ENCODE results near the gene CMC2.
A peak's percentile ranks its signal among the peaks of the same experiment; 100 is the strongest.

The CMC2 gene

DNA sequence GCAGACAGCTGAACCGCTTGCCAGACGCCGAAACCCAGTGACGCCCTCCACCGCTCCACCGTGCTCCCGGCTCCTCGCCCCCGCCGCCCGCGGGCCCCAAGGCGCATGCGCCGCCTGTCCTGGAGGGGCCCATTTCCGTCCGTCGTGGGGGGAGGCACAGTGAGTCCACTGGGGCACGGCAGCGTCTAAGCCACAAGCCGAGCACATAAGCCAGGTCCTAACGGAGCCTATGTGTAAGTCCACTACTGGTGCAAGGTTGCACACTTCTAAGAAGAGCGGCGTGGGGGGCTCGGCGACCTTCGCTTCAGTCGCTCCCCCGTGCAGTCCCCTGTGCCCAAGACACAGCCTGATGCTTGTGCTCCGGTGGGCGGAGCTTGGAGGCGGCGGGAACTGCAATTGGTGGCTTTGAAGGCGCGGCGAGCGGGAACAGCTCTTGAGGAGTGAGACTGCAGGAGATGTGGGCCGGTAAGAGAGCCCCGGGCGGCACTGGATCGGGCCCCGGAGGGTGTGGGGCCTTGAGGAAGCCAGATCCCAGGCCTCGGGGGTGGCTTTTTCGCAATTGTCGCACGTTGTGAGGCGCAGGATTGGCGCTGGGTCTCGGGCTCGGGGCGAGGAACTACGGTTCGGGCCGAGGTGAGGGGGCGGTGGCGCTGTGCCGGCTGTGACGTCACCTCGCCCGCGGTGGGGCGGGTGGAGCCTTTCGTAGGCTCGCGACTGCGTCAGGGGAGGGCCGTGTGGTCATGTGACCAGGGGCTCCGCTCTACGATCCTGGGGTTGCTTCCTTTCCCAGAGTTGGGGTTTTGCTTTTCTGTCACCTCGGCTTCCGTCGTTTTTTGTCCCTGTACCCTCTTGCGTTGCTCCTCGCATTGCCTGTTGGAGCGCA lies at the start of gene CMC2, which contains the start of gene CENPN:
Gene CMC2, minus strand, starts transcription at position 73 of the 883 bp plus-strand sequence. CDS start 9,491 bp downstream, outside the sequence.
Gene CENPN, plus strand, starts transcription at position 402 of the 883 bp plus-strand sequence. CDS start 4,726 bp downstream, outside the sequence.
- peak within 1 kb of the TSS; percentile 94 for H3K4me3 ChIP-seq (ENCODE audit: low read length)
- no peaks in the 10 kb centered on the region for H3K9me3 ChIP-seq (ENCODE audit: control insufficient read depth, low read length)
- peak; percentile 99 for DNase-seq (ENCODE audit: low read depth)
- no peaks in the 10 kb centered on the region for H3K27me3 ChIP-seq (replicated peaks; ENCODE audit: control insufficient read depth, insufficient read depth, low read length)
- H3K4me1 ChIP-seq (ENCODE audit: control insufficient read depth, insufficient read depth, low read length) = peaks cover 31% of the 10 kb centered on the region
- H3K9ac ChIP-seq (ENCODE audit: low read length) = peak within 1 kb of the TSS; percentile 100
- H3K36me3 ChIP-seq (ENCODE audit: control insufficient read depth, insufficient read depth, low read length, severe bottlenecking) = peaks cover 2% of the 10 kb centered on the region

DNA sequence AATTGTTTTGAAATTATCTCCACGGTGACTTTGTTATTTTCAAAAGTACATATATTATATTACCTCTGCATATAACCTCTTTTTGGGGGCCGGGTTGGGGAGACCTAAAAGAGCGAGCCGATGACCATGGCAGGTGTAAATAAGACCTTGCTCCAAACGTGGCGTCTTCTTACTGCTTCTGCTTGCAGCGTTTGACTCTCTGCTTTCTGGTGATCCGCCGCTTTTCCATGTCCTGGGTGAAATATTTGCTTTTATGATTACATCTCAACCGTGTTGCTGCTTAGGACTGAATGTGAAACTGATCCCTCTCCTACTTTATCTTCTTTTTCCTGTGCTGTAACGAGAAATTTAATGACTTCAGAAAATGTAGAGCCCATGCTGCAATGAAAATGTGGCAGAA lies 47.1 kb upstream of the CMC2 start:
- Histone ChIP-seq H3K36me3 (ENCODE audit: control insufficient read depth, insufficient read depth, low read length, severe bottlenecking) (no peaks in the 10 kb centered on the region), H3K4me1 (ENCODE audit: control insufficient read depth, insufficient read depth, low read length) (no peaks in the 10 kb centered on the region), H3K27me3 (replicated peaks; ENCODE audit: control insufficient read depth, insufficient read depth, low read length) (no peaks in the 10 kb centered on the region), H3K4me3 (ENCODE audit: low read length) (no peak overlapping the region), H3K9ac (ENCODE audit: low read length) (no peak overlapping the region), H3K9me3 (ENCODE audit: control insufficient read depth, low read length) (peaks cover 15% of the 10 kb centered on the region)
- DNase-seq (ENCODE audit: low read depth) = no peak

DNA sequence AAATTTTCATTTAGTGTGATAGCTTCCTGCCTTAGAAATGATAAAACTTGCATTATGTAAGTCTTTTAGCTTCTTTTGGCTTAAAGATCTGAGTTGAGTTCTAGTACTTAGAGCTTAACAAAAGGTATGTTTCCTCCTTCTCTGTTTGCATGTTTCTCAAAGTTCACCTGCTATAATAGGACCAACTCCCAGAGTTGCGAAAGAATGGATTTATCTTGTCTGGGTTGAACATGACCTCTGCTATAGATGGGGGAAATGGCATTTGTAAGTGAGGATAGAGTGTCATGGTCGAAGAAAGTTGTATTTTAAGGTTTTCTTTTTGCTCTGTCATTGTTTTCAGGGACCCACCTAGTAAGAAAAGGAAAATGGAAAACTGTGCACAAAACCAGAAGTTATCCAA lies 36.1 kb upstream of the CMC2 start:
- no peak overlapping the region for H3K9ac ChIP-seq (ENCODE audit: low read length)
- H3K27me3 ChIP-seq (replicated peaks; ENCODE audit: control insufficient read depth, insufficient read depth, low read length) = no peaks in the 10 kb centered on the region
- H3K4me3 ChIP-seq (ENCODE audit: low read length) = no peak overlapping the region
- H3K36me3 ChIP-seq (ENCODE audit: control insufficient read depth, insufficient read depth, low read length, severe bottlenecking) = peaks cover 45% of the 10 kb centered on the region
- H3K4me1 ChIP-seq (ENCODE audit: control insufficient read depth, insufficient read depth, low read length) = no peaks in the 10 kb centered on the region
- no peak for DNase-seq (ENCODE audit: low read depth)
- no peaks in the 10 kb centered on the region for H3K9me3 ChIP-seq (ENCODE audit: control insufficient read depth, low read length)

DNA sequence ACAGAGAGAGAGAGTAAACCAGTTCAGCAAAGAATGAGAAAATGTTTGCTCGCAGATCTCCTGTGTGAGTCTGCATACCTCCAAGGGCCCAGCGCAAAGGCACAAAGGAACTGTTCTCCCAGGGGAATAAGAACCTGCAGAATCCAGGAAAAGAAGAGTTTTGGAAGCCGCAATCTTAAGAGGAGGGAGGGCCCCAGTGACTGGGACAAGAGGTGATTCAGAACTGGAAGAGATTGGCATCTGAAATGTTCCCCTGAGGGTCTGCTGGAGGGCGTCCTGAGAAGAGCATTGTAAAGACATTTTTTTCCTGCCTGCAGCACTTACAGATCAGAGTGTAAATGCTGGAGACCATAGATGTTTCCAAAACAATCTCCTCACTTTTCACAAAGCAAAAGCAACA lies 35.0 kb upstream of the CMC2 start:
- peaks cover 45% of the 10 kb centered on the region for H3K36me3 ChIP-seq (ENCODE audit: control insufficient read depth, insufficient read depth, low read length, severe bottlenecking)
- H3K4me1 ChIP-seq (ENCODE audit: control insufficient read depth, insufficient read depth, low read length) = peaks cover 7% of the 10 kb centered on the region
- DNase-seq (ENCODE audit: low read depth) = no peak
- H3K27me3 ChIP-seq (replicated peaks; ENCODE audit: control insufficient read depth, insufficient read depth, low read length) = no peaks in the 10 kb centered on the region
- H3K4me3 ChIP-seq (ENCODE audit: low read length) = no peak overlapping the region
- H3K9me3 ChIP-seq (ENCODE audit: control insufficient read depth, low read length) = no peaks in the 10 kb centered on the region
- H3K9ac ChIP-seq (ENCODE audit: low read length) = no peak overlapping the region

DNA sequence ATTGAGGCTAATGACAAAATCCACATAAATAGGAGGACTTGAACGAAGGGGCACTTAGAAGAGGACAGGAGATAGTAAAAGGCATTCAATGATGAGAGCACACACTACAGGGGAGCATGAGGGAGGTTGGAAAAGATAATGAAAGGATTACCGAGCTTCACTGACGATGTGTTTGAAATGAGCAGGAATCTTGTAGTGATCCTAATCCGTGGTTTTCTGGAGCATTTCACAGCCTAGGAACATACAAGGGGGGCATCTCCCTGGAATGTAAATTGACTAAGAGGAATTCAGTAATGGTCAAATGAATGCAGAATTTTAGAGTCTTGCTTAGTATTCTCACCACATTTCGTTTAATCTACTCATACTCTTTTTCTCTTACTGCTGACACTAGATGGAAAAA lies 34.2 kb upstream of the CMC2 start:
- H3K9me3 ChIP-seq (ENCODE audit: control insufficient read depth, low read length) = no peaks in the 10 kb centered on the region
- no peaks in the 10 kb centered on the region for H3K27me3 ChIP-seq (replicated peaks; ENCODE audit: control insufficient read depth, insufficient read depth, low read length)
- H3K4me3 ChIP-seq (ENCODE audit: low read length) = no peak overlapping the region
- H3K36me3 ChIP-seq (ENCODE audit: control insufficient read depth, insufficient read depth, low read length, severe bottlenecking) = peaks cover 45% of the 10 kb centered on the region
- H3K9ac ChIP-seq (ENCODE audit: low read length) = no peak overlapping the region
- DNase-seq (ENCODE audit: low read depth) = no peak
- H3K4me1 ChIP-seq (ENCODE audit: control insufficient read depth, insufficient read depth, low read length) = peaks cover 8% of the 10 kb centered on the region

DNA sequence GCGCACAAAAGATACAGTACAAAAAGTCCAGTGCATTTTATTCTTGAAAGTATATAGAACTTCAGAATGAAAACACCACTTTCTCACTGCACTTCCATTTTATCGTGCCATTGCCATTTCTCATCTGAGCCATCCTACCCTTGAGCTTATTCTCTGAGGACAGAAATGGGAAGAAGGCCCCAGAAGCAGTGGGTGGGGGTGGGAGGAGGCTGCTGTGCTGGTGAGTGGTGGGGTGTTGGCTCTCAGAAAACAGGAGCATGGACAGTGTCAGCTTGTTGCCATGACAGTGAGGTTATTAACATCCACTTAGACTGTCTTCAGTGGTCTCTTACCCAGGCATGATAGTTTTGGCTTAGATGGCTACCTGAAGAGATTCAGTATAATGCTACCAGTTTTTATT lies 33.4 kb upstream of the CMC2 start:
- no peak for DNase-seq (ENCODE audit: low read depth)
- H3K4me1 ChIP-seq (ENCODE audit: control insufficient read depth, insufficient read depth, low read length) = peaks cover 8% of the 10 kb centered on the region
- peaks cover 40% of the 10 kb centered on the region for H3K36me3 ChIP-seq (ENCODE audit: control insufficient read depth, insufficient read depth, low read length, severe bottlenecking)
- no peak overlapping the region for H3K9ac ChIP-seq (ENCODE audit: low read length)
- no peaks in the 10 kb centered on the region for H3K27me3 ChIP-seq (replicated peaks; ENCODE audit: control insufficient read depth, insufficient read depth, low read length)
- H3K4me3 ChIP-seq (ENCODE audit: low read length) = no peak overlapping the region
- no peaks in the 10 kb centered on the region for H3K9me3 ChIP-seq (ENCODE audit: control insufficient read depth, low read length)

DNA sequence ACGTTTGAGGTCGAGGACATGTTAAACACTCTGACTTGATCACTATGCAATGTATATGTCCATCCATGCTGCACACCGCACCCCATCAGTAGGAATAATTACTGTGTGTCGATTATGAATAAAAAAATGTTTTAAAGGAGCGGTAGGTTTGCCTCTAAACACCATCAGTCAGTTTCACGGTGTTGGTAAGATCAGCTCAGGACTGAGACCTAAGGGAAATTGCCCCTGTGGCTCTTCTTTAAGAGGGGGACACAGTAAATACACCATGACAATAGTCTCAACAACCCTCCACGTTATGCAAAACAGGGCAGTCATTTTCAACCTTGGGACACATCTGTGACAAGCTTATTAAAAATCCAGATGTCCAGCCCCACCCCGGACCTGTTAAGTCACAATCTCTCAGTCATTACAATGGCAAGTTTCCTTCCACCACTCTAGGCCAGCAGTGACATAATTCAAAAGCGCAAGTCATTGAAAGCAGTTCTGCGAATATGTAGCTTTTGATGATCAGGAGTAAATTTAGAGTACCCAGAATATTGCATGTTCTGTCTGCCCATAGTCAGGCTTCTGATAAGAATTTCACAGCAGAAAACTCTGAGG lies 30.2 kb upstream of the CMC2 start:
- Histone ChIP-seq H3K4me3 (ENCODE audit: low read length) (peak overlapping the region; percentile 83), H3K4me1 (ENCODE audit: control insufficient read depth, insufficient read depth, low read length) (peaks cover 8% of the 10 kb centered on the region), H3K27me3 (replicated peaks; ENCODE audit: control insufficient read depth, insufficient read depth, low read length) (no peaks in the 10 kb centered on the region), H3K36me3 (ENCODE audit: control insufficient read depth, insufficient read depth, low read length, severe bottlenecking) (peaks cover 7% of the 10 kb centered on the region), H3K9ac (ENCODE audit: low read length) (peak overlapping the region; percentile 91), H3K9me3 (ENCODE audit: control insufficient read depth, low read length) (no peaks in the 10 kb centered on the region)
- peak; percentile 27 for DNase-seq (ENCODE audit: low read depth)

DNA sequence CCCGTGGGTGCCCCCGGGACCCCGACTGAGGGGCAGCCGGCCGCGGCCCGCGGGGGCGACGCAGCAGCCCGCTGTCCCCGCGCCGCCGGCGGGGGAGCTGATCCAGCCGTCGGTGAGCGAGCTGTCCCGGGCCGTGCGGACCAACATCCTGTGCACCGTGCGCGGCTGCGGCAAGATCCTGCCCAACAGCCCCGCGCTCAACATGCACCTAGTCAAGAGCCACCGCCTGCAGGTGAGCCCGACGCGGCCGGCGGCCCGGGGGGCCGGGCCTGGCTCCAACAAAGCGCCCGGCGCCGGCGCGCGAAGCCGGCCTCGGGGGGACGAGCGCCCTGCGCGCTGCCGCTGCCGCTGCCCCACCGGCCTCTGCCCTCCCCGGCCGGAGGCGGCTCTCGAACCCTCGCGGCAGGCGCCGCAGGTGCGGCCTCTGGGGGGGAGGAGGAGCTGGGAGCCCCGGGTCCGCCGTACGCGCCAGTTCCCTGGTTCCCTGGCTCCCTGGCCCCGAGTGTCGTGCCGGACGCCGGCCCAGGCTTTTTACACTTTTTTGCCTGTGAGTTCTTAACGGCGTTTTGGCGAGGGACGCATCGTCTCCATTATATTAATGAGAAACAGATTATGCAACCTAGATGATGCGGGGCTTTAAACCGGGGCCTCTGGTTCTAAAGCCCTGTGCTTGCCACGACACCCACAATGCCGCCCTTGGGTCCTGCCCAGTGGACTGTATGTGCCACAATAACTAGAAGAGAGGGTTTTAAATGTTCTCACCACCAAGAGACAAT lies 29.5 kb upstream of the CMC2 start:
- peak overlapping the region; percentile 83 for H3K4me3 ChIP-seq (ENCODE audit: low read length)
- H3K4me1 ChIP-seq (ENCODE audit: control insufficient read depth, insufficient read depth, low read length) = peaks cover 8% of the 10 kb centered on the region
- peak overlapping the region; percentile 91 for H3K9ac ChIP-seq (ENCODE audit: low read length)
- peak; percentile 64 for DNase-seq (ENCODE audit: low read depth)
- no peaks in the 10 kb centered on the region for H3K27me3 ChIP-seq (replicated peaks; ENCODE audit: control insufficient read depth, insufficient read depth, low read length)
- H3K36me3 ChIP-seq (ENCODE audit: control insufficient read depth, insufficient read depth, low read length, severe bottlenecking) = peaks cover under 1% of the 10 kb centered on the region
- no peaks in the 10 kb centered on the region for H3K9me3 ChIP-seq (ENCODE audit: control insufficient read depth, low read length)

DNA sequence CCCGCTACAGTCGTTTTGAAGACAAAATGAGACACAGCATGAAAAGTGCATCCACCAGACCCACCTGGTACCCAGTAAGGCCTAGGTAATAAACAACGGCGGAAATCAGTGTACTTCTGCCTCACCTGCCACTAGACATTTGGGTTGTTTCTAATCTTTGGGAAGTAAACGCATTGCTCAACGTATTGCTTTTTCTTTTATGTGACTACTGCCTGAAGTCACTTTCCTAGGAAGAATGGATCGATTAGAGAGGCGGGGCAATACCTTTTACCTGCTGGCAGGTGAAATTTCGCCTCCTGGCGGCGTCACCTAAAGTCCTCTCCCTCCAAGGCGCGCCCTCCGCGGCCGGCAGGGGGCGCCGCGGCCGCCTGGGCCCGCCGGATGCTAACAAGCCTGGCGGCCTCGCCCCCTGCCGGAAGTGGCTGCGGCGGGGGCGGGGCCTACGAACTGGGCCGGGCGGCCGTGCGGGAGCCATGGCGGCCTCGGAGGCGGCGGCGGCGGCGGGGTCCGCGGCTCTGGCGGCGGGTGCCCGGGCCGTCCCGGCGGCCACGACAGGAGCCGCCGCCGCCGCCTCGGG lies 28.8 kb upstream of the CMC2 start, which contains the start of gene ATMIN:
Gene ATMIN, plus strand, starts transcription at position 445 of the 577 bp plus-strand sequence. Its CDS starts 29 bp downstream, at position 474.
- Histone ChIP-seq H3K27me3 (replicated peaks; ENCODE audit: control insufficient read depth, insufficient read depth, low read length) (no peaks in the 10 kb centered on the region), H3K9ac (ENCODE audit: low read length) (peak within 1 kb of the TSS; percentile 91), H3K4me3 (ENCODE audit: low read length) (peak within 1 kb of the TSS; percentile 83), H3K9me3 (ENCODE audit: control insufficient read depth, low read length) (no peaks in the 10 kb centered on the region), H3K36me3 (ENCODE audit: control insufficient read depth, insufficient read depth, low read length, severe bottlenecking) (no peaks in the 10 kb centered on the region), H3K4me1 (ENCODE audit: control insufficient read depth, insufficient read depth, low read length) (peaks cover 8% of the 10 kb centered on the region)
- DNase-seq (ENCODE audit: low read depth) = peak; percentile 96

DNA sequence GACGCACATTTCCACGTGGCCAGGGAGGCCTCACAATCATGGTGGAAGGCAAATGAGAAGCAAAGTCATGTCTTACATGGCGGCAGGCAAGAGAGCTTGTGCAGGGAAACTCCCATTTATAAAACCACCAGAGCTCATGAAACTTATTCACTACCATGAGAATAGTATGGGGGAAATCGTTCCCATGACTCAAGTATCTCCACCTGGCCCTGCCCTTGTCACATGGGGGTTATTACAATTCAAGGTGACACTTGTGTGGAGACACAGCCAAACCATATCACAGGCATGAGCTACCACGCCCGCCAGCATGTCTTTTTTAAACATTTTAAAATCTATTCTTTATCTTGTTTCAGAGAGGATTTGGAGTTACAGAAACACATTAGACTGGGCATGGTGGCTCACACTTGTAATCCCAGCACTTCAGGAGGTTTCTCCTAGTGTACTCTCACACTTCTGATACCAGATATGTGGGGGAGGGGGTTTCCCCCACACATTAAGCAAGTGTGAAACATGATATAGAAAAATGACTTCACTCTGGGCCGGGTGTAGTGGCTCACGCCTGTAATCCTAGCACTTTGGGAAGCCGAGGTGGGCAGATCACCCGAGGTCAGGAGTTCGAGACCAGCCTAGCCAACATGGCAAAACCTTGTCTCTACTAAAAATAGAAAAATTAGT lies 23.4 kb upstream of the CMC2 start:
- no peak overlapping the region for H3K9ac ChIP-seq (ENCODE audit: low read length)
- H3K4me1 ChIP-seq (ENCODE audit: control insufficient read depth, insufficient read depth, low read length) = no peaks in the 10 kb centered on the region
- no peak overlapping the region for H3K4me3 ChIP-seq (ENCODE audit: low read length)
- DNase-seq (ENCODE audit: low read depth) = no peak
- no peaks in the 10 kb centered on the region for H3K27me3 ChIP-seq (replicated peaks; ENCODE audit: control insufficient read depth, insufficient read depth, low read length)
- H3K36me3 ChIP-seq (ENCODE audit: control insufficient read depth, insufficient read depth, low read length, severe bottlenecking) = peaks cover 17% of the 10 kb centered on the region
- no peaks in the 10 kb centered on the region for H3K9me3 ChIP-seq (ENCODE audit: control insufficient read depth, low read length)

Data from adipocyte (in vitro differentiated cells).